NOMO-1 (cell line): Measurements from ENCODE around the gene MAGEF1.
A peak's percentile ranks its signal among the peaks of the same experiment; 100 is the strongest.

ENCODE experiments used
- DNase-seq, 2 experiments: peaks; one replicate each; lab custom pipeline; 2025; ENCODE audit not compliant: unreplicated experiment in 2 of 2; lab: John Stamatoyannopoulos, UW

The MAGEF1 gene

GRCh38 chr3:184693011-184693975 is 18.6 kb downstream of the MAGEF1 start:
- no peak for DNase-seq

DNA sequence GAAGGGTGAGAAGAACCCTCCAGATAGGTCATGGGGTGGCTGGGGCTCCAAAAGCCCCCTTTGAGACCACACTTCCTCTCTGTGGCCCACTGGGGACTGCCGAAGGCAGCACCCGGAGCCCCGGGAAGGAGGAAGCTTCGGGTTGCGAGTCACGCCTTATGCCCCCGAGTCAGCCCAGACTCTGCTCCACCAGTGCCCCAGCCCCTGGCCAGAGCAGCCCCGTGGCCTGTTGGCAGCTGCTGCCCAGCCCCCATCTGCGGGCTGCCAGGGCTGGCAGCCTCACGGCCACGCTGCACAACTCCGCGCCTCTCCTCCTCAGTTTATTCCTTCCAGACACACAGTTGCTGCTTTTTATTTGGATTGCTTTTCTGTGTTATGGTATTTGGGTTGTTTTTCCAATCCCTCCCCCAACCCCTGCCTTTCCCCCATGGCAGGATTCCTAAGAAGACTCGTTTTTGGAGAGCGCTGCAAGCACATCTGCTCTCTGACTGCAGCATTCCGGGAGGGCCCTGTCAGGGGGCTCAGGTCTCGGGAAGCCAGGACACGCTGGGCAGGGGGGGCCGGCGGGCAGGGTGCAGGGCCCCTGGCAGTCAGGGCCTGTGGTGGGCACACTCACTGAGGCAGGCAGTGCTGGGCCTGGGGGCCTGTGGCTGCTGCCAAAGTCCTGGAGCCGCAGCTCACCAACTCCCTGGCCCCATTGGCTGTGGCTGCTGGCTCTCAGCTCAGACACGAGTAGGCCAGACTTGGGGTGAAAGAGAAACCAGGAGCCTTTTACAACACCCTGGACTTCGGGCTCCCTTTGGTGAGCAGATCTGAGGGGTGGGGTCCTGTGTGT is 20.2 kb downstream of the MAGEF1 start:
- DNase-seq, result peak; percentile 28 to 36

GRCh38 chr3:184690192-184690883 is 21.5 kb downstream of the MAGEF1 start:
- DNase-seq, result no peak

DNA sequence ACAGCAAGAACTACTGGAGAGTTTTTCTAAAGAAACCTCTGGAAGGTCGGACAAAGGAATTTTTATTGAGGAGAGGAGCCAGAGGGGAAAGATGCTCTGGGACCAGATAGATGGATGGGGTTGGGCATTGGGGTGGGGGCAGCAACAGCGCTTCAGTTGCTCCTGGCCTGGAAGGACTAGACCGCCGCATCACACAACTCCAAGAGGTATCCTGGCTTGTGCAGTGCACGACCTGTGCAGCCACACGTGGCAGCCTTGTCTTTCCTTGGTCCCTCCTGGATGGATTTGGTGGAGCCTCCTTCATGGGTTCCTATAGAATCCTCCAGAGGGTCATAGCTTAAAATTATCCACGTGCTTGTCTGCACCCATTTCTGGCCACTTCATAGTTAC is 23.0 kb downstream of the MAGEF1 start:
- DNase-seq, result no peak

GRCh38 chr3:184688251-184688881 is 23.5 kb downstream of the MAGEF1 start:
- DNase-seq, result peak; percentile 37 to 58

- peak; percentile 97 to 99 for DNase-seq
Observed at GRCh38 chr3:184687363-184688015, 24.4 kb downstream of the MAGEF1 start.

DNA sequence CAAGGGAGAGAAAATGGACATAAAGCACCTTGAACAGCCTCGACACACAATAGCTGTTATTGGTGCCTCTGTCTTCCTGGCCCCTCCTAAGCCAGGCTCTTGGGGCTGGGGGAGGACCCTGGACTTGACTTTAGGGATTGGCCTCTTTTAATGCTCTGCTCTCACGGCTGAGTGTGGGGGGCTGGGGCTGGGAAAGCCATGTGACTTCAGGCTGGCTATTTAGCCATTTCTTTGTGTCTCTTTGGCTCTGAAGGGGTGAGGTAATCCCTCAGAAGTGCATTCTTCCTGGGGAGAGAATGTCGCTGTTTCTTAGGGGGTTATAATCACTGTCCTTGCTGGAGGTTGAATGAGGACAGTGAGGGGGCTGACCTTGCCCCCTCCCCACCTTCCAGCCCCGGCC is 26.2 kb downstream of the MAGEF1 start:
- DNase-seq, result no peak

- DNase-seq, result no peak
Observed at GRCh38 chr3:184685055-184685454, 26.8 kb downstream of the MAGEF1 start.

DNA sequence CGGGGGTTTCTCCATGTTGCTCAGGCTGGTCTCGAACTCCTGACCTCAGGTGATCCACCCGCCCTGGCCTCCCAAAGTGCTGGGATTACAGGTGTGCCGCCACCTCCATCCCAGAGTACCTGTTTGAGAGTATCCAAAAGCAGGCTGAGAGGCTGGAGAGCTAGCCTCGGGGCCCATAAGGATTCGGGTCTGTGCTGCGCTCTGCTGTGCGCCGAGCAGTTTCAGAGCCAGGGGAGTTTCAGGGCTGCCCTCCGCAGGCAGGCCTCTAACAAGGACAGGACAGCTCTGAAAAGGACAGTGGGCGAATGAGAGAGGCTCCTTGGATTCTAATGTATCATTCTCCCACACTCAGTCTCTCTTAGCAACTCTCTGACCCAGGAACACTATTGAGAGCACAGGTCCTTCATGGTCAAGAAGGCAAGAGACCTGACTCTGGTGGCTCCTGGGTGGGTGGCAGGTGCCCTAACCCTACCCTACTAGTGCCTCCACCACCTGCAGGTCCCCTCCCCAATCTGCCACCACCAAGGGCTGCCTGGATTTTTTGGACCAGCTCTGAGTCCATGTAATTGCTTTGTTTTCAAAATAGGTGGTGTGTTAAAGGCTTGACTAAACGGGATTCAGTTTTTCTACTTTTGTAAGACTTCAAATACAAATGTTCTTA is 27.8 kb downstream of the MAGEF1 start:
- DNase-seq, result no peak

DNA sequence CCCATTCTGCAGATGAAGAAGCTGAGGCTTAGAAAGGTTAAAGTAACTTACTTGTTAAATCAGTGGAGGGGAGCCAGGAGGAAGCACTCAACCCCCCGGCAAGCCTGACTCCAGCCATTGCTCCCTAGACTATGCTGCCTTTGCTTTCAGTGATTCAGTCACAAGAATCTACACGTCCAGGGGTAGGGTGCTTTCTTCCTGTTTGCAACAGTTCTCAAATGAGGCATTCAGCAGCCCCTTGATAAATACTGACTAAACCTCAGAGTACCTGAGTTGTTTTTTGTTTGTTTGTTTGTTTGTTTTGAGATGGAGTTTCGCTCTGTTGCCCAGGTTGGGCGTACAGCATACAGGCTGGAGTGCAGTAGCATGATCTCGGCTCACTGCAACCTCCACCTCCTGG is 28.6 kb downstream of the MAGEF1 start:
- DNase-seq, result no peak

DNA sequence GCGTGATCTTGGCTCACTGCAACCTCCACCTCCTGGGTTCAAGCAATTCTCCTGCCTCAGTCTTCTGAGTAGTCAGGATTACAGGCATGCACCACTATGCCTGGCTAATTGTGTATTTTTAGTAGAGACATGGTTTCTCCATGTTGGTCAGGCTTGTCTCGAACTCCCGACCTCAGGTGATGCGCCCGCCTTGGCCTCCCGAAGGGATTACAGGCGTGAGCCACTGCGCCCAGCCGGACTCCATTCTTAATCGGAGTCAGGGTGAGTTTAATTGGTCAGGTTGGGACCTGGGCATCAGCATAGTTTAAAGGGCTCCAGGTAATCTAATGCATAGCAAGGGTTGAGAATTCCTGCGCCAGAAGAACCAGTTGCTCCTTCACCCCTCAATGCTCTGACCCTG is 29.2 kb downstream of the MAGEF1 start:
- no peak for DNase-seq

- DNase-seq, result no peak
Observed at GRCh38 chr3:184680385-184681345, 31.2 kb downstream of the MAGEF1 start.

GRCh38 chr3:184679056-184679816 is 32.6 kb downstream of the MAGEF1 start:
- no peak for DNase-seq

DNA sequence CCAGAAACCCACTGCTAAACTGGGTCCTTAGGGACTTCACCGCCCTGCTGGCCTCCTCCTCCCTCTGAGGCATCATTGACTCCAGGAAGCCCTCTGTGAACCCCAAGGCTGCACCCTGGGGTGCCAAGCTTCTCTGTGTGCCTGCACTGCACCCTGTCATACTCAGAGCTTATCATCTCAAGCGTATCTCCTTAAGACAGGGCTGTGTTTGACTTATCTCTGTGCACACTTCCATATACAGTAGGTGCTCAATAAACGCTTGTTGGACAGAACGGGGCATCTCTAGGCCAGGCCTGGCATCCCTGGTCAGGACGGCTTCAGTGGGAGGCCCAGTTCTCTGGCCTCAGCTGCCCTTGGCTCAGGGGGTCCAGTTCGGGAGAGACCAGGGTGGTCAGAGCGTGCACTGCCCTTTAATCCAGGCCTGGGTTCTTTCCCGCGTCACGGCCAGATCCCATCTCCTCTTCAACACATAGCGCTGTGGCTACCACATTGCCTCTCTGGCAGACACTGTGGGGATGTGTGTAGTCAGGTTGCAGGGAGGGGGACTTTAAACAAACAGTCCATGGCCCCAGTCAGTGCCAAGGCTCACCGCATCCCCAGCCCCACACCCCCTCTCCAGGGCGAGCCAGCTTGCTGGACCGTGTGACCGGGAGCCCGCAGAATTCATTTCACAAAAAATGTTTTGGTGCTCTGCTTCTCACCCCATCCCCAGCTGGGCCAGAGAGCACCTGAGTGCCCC is 33.4 kb downstream of the MAGEF1 start:
- no peak for DNase-seq

DNA sequence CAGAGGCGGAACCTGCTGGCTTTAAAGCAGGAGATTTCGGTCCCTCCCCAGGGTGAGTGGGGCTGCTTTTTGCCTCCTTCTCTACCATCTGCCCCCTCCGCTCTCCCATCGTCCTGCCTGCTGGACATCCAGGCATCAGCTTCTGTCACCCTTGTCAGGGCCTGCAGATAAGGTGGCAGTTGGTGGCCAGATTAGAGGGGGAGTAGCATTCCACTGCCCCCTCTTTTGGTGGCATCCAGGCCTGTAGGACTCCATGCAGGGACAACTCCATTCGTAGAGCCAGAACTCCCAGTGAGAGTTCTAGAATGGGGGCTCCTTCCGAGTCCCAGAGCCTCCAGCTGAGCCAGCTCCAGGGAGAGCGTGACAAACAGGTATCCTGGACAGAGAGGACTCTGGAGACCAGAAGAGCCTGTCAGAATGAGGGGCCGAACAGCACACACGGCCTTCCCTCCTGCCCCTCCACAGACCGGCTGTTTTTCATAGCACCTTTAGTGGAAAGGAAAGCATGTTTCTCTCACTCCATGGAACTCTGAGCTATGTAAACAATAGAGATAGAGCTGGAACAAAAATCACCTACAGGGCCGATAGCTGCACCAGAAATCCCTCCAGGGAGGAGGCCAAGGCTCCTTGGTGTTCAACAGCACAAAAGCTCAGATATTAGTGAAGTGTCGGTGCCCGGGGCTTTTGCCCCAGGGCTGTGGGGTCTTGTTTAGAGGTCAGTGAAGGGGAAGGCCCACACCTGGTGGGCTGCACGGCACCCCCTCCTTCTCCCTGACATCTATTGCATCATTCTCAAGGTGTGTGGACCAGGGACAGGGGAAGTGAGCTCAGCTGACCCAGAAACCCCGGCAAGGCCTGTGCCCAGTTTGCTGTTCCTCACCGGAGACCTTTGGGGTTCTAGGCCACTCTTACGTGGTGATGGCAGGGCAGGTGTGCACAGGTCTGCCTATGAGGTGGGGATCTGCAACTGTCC is 34.2 kb downstream of the MAGEF1 start:
- DNase-seq, result no peak

DNA sequence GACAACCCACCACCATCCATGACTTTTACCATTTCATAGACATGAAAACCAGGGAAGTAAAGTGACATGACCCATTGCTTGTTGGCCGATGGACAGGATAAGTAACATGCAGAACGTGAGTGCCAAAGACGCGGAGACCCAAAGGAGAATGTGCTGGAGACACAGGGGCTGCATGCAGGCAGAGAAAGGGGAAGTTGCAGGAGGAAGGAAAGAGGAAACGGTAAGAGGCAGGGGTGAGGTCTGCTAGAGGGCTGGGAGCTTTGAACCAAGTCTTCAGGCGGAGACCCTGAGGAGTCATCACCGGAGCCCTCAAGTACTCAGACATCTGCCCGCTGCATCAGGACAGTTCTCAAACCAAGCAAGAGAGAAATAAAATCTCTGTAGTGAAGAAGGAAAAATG is 34.9 kb downstream of the MAGEF1 start:
- peak; percentile 93 to 98 for DNase-seq
